ENCODE results near the gene SLC15A1. TPM values are rescaled to one million over a fixed set of nuclear protein-coding genes. Genes with fewer than 3 reads are reported as not detected.
"Not testable (repeated sequence)": the region's sequence is repeated elsewhere in the genome, so short reads cannot be mapped to it uniquely, and the experiment has no call there.

Gene SLC15A1
- total RNA-seq, 1 donor, result not detected

DNA sequence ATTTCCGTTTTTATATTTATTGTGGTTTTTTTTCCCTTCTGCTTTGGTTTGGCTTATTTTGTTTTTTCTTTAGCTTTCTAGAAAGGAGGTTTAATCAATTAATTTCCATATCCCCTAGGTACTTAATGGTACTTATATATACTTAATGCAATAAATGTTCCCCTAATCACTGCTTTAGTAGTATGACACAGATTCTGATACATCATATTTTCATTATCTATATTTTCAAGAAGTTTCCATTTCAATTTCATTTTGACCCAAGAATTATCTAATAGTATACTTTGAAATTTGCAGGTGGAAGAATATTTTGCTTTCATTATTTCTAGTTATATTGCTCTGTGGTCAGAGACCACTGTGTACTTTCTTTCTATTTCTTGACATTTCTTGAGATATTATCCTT, 109.0 kb downstream of the SLC15A1 start:
- H3K4me3 ChIP-seq (ENCODE audit: low read depth, low read length), result no peak overlapping the region
- TF ChIP-seq, protein P1, sequence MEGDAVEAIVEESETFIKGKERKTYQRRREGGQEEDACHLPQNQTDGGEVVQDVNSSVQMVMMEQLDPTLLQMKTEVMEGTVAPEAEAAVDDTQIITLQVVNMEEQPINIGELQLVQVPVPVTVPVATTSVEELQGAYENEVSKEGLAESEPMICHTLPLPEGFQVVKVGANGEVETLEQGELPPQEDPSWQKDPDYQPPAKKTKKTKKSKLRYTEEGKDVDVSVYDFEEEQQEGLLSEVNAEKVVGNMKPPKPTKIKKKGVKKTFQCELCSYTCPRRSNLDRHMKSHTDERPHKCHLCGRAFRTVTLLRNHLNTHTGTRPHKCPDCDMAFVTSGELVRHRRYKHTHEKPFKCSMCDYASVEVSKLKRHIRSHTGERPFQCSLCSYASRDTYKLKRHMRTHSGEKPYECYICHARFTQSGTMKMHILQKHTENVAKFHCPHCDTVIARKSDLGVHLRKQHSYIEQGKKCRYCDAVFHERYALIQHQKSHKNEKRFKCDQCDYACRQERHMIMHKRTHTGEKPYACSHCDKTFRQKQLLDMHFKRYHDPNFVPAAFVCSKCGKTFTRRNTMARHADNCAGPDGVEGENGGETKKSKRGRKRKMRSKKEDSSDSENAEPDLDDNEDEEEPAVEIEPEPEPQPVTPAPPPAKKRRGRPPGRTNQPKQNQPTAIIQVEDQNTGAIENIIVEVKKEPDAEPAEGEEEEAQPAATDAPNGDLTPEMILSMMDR (IDR thresholded peaks at IDR 0.05; ENCODE audit: insufficient read depth, low read depth, low read length), result no peak
- no peak for DNase-seq (ENCODE audit: low read depth)

- TF ChIP-seq, protein P1 (IDR thresholded peaks at IDR 0.05; ENCODE audit: insufficient read depth, low read depth, low read length), result no peak
- no peak overlapping the region for H3K4me3 ChIP-seq (ENCODE audit: low read depth, low read length)
- DNase-seq (ENCODE audit: low read depth), result no peak
These were observed 111.4 kb downstream of the SLC15A1 start for GRCh38 chr13:98641075-98641474.

DNA sequence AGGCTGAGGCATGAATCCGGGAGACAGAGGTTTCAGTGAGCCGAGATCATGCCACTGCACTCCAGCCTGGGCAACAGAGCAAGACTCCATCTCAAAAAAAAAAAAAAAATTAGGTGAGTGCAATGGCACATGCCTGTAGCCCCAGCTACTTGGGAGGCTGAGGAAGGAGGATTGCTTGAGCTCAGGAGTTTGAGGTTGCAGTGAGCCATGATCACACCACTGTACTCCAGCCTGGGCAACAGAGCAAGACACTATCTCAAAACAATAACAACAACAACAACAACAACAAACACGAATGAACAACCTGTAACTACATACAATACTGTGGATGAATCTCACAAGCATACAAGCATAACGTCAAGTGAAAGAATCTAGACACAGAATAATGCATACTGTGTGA, 112.7 kb downstream of the SLC15A1 start:
- not testable (repeated sequence) for DNase-seq (ENCODE audit: low read depth); H3K4me3 ChIP-seq (ENCODE audit: low read depth, low read length)

GRCh38 chr13:98638352-98638751, 114.1 kb downstream of the SLC15A1 start:
- not testable (repeated sequence) for H3K4me3 ChIP-seq (ENCODE audit: low read depth, low read length); DNase-seq (ENCODE audit: low read depth)

Small RNA genes lying within 50 kb of the gene (small RNA-seq; reads per million reads assigned to genes)
- not detected for gene RN7SL60P

Other genes starting within 250 kb of the SLC15A1 start
- gene STK24, start 175.6 kb downstream of the SLC15A1 start, total RNA-seq, result 55.7 and 56.6 TPM in 2 replicates
- 14.7 and 22.2 TPM in 2 replicates for gene DOCK9, start 225.4 kb upstream of the SLC15A1 start, total RNA-seq